ENCODE results near the gene EFHD2. TPM values are rescaled to one million over a fixed set of nuclear protein-coding genes. Genes with fewer than 3 reads are reported as not detected.

The EFHD2 gene
- total and polyA plus RNA-seq, 12 donors: 47.4 to 119 (median 87.9) TPM

- 85 to 88% (median 87%) methylated on average over 2 of the region's 2 CpGs for WGBS, 4 donors
- H3K9me3 ChIP-seq (replicated peaks in 1 of 3): no peaks in the 10 kb centered on the region
These were observed 12.5 kb upstream of the EFHD2 start for GRCh38 chr1:15397236-15397635.

GRCh38 chr1:15399710-15400109, 10.0 kb upstream of the EFHD2 start:
- intact Hi-C loops (cut with DNase I): no loop called here
- Histone ChIP-seq H3K4me3 (no peak overlapping the region), H3K27ac (no peak overlapping the region), H3K36me3 (replicated peaks in 1 of 2) (no peaks in the 10 kb centered on the region), H3K27me3 (no peaks in the 10 kb centered on the region), H3K4me1 (replicated peaks in 1 of 2) (no peaks in the 10 kb centered on the region), H3K9me3 (replicated peaks in 1 of 3) (no peaks in the 10 kb centered on the region)
- no peak for DNase-seq
- TF ChIP-seq CTCF (IDR thresholded peaks at IDR 0.05) (no peak), POLR2A (IDR thresholded peaks at IDR 0.05) (no peak)
- 95 to 100% (median 99%) methylated on average over 2 of the region's 2 CpGs for WGBS, 4 donors

More at GRCh38 chr1:15397236-15397635, 12.5 kb upstream of the EFHD2 start:
- Histone ChIP-seq H3K27ac (no peak overlapping the region), H3K27me3 (no peaks in the 10 kb centered on the region), H3K4me1 (replicated peaks in 1 of 2) (no peaks in the 10 kb centered on the region), H3K4me3 (no peak overlapping the region), H3K36me3 (replicated peaks in 1 of 2) (no peaks in the 10 kb centered on the region)
- no peak for TF ChIP-seq CTCF (IDR thresholded peaks at IDR 0.05)
- no peak for TF ChIP-seq POLR2A (IDR thresholded peaks at IDR 0.05)
- no peak for DNase-seq
- intact Hi-C loops (cut with DNase I): no loop called here

GRCh38 chr1:15400627-15401026, 9.1 kb upstream of the EFHD2 start:
- 91 to 98% (median 97%) methylated on average over 3 of the region's 3 CpGs for WGBS, 4 donors
- no peak for TF ChIP-seq POLR2A (IDR thresholded peaks at IDR 0.05)
- no peak for TF ChIP-seq CTCF (IDR thresholded peaks at IDR 0.05)

GRCh38 chr1:15401391-15402055, 8.2 kb upstream of the EFHD2 start:
- 76 to 84% (median 80%) methylated on average over 7 of the region's 7 CpGs for WGBS, 4 donors
- no peaks in the 10 kb centered on the region for H3K27me3 ChIP-seq
- no peaks in the 10 kb centered on the region for H3K36me3 ChIP-seq (replicated peaks in 1 of 2)
- no peak overlapping the region for H3K27ac ChIP-seq
- no peak for DNase-seq
- TF ChIP-seq CTCF (IDR thresholded peaks at IDR 0.05) (no peak), POLR2A (IDR thresholded peaks at IDR 0.05) (no peak)
- no peaks in the 10 kb centered on the region for H3K4me1 ChIP-seq (replicated peaks in 1 of 2)
- H3K9me3 ChIP-seq (replicated peaks in 1 of 3): no peaks in the 10 kb centered on the region
- no peak overlapping the region for H3K4me3 ChIP-seq
- intact Hi-C loops (cut with DNase I): no loop called here

More at GRCh38 chr1:15400627-15401026, 9.1 kb upstream of the EFHD2 start:
- Histone ChIP-seq H3K4me1 (replicated peaks in 1 of 2) (no peaks in the 10 kb centered on the region), H3K36me3 (replicated peaks in 1 of 2) (no peaks in the 10 kb centered on the region), H3K9me3 (replicated peaks in 1 of 3) (no peaks in the 10 kb centered on the region), H3K4me3 (no peak overlapping the region), H3K27me3 (no peaks in the 10 kb centered on the region), H3K27ac (no peak overlapping the region)
- DNase-seq: no peak
- intact Hi-C loops (cut with DNase I): no loop called here
